Panc1 (cell line): ENCODE results near the gene TNPO3.

ENCODE experiments used
- CTCF ChIP-seq: fragments of 450-650 bp; IDR thresholded peaks from 2 replicates; pipeline ENCODE4 v1.5.1; 2017; ENCODE audit warnings: mild to moderate bottlenecking
- REST ChIP-seq, 2 experiments: IDR thresholded peaks; 2 replicates each; pipeline ENCODE4 v1.6.1; 2011 to 2012; ENCODE audit warnings: low read depth in 2 of 2, control low read depth in 1 of 2, low read length in 1 of 2, mild to moderate bottlenecking in 1 of 2, moderate library complexity in 1 of 2; ENCODE audit not compliant: insufficient read depth in 1 of 2
- SIN3A ChIP-seq: IDR thresholded peaks from 2 replicates; pipeline ENCODE4 v1.6.1; 2012; ENCODE audit warnings: low read depth, mild to moderate bottlenecking, low read length, moderate library complexity, borderline replicate concordance; ENCODE audit not compliant: insufficient read depth
- TCF7L2 ChIP-seq: IDR thresholded peaks from 2 replicates; pipeline ENCODE4 v1.6.1; 2011; ENCODE audit warnings: mild to moderate bottlenecking, low read depth, low read length, inconsistent platforms

- no peak for TF ChIP-seq REST (IDR thresholded peaks at IDR 0.05; ENCODE audit: insufficient read depth in 1 of 2, low read depth in 2 of 2, low read length in 1 of 2)
- TF ChIP-seq CTCF: no peak
- TF ChIP-seq SIN3A: no peak
- no peak for TF ChIP-seq TCF7L2
Measured at GRCh38 chr7:128906766-128907559, 147.9 kb downstream of the TNPO3 start.
